ENCODE data around the gene TTC21B.

Gene TTC21B

DNA sequence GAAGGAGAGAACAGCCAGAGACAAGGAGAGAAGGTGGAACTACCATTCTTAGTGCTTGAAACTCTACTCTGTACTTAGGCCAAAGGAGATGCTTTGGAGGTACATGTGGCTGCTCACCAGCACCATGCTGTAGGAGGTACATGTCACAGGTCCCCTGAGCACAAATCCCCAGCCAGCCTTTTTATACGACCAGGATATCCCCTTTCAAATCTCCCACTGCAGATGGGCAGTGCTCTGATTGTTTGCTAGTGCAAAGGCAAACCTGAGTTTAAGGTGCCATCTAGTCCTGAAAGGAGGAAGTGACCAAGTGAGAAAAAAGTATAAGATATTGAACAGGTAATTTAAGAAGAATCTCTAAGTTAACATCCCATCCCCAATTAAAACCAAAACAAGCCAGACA, 17.1 kb upstream of the TTC21B start:
- ChIA-PET POLR2A (interaction anchor here (0.8 kb wide), 1 partner anchor 17 kb away, joined by 3 read pairs; the partner anchor contains the start of gene TTC21B), CTCF (interaction anchor here (0.6 kb wide), 1 partner anchor 87 kb away, joined by 3 read pairs; no protein-coding TSS in a partner anchor)
- no peak for DNase-seq (ENCODE audit: extremely low spot score)
- TF ChIP-seq NFRKB (IDR thresholded peaks at IDR 0.05) (no peak), FOXK2 (IDR thresholded peaks at IDR 0.05) (no peak), CTBP1 (IDR thresholded peaks at IDR 0.05; ENCODE audit: borderline replicate concordance) (no peak), HDGF (IDR thresholded peaks at IDR 0.05; ENCODE audit: borderline replicate concordance) (no peak), L3MBTL2 (conservative IDR thresholded peaks at IDR 0.05) (no peak), TARDBP (IDR thresholded peaks at IDR 0.05) (no peak), ZNF384 (IDR thresholded peaks at IDR 0.05) (no peak), ARNT (IDR thresholded peaks at IDR 0.05) (no peak), BHLHE40 (IDR thresholded peaks at IDR 0.05; ENCODE audit: borderline replicate concordance) (no peak), PKNOX1 (IDR thresholded peaks at IDR 0.05) (no peak), FOXA1 (IDR thresholded peaks at IDR 0.05) (no peak), SP1 (IDR thresholded peaks at IDR 0.05) (no peak), FOXM1 (IDR thresholded peaks at IDR 0.05; ENCODE audit: borderline replicate concordance) (no peak), SUZ12 (IDR thresholded peaks at IDR 0.05) (no peak), LEF1 (IDR thresholded peaks at IDR 0.05; ENCODE audit: borderline replicate concordance) (no peak), ELF4 (IDR thresholded peaks at IDR 0.05) (no peak)

DNA sequence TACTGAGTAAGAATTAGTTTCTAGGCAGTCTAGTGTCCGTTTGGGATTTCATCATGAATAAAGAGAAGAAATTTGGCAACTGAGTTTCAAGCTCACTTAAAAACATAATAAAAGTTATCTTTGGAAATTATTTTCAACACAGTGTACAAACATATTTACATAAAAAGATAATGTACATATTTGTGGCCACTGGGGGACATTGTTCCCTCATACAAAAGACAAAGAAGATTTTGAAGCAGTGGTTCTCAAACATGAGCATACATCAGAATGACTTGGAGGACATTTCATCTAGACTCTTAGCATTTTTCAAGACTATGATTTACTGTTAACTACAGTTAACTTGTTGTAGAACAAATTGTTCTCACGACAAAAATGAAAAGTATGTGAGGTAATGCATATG, 15.7 kb upstream of the TTC21B start:
- ChIA-PET POLR2A (no interaction called here), CTCF (no interaction called here)
- TF ChIP-seq LEF1 (IDR thresholded peaks at IDR 0.05; ENCODE audit: borderline replicate concordance), result no peak
- TF ChIP-seq ARNT (IDR thresholded peaks at IDR 0.05), result no peak
- TF ChIP-seq BHLHE40 (IDR thresholded peaks at IDR 0.05; ENCODE audit: borderline replicate concordance), result no peak
- no peak for TF ChIP-seq SUZ12 (IDR thresholded peaks at IDR 0.05)
- TF ChIP-seq SP1 (IDR thresholded peaks at IDR 0.05), result no peak
- no peak for TF ChIP-seq FOXK2 (IDR thresholded peaks at IDR 0.05)
- TF ChIP-seq PKNOX1 (IDR thresholded peaks at IDR 0.05), result no peak
- TF ChIP-seq FOXA1 (IDR thresholded peaks at IDR 0.05), result no peak
- DNase-seq (ENCODE audit: extremely low spot score), result no peak

DNA sequence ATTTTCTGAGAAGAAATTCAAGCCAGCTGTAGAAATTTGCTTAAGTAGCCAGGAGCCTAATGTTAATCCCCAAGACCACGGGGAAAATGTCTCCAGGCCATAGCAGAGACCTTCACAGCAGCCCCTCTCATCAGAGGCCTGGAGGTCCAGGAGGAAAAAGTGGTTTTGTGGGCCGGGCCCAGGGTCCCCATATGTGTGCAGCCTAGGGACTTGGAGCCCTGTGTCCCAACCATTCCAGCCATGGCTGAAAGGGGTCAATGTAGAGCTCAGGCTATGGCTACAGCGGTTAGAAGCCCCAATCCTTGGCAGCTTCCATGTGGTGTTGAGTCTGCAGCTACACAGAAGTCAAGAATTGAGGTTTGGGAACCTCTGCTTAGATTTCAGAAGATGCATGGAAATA, 14.2 kb upstream of the TTC21B start:
- CTCF ChIA-PET, result interaction anchor here (0.6 kb wide), 1 partner anchor 46 kb away, joined by 3 read pairs; no protein-coding TSS in a partner anchor
- POLR2A ChIA-PET, result no interaction called here
- no peak for DNase-seq (ENCODE audit: extremely low spot score)
- no peak for TF ChIP-seq FOXA1 (IDR thresholded peaks at IDR 0.05)
- no peak for TF ChIP-seq ELF4 (IDR thresholded peaks at IDR 0.05)
- no peak for TF ChIP-seq FOXM1 (IDR thresholded peaks at IDR 0.05; ENCODE audit: borderline replicate concordance)
- TF ChIP-seq NFRKB (IDR thresholded peaks at IDR 0.05), result no peak
- TF ChIP-seq TARDBP (IDR thresholded peaks at IDR 0.05), result no peak
- no peak for TF ChIP-seq FOXK2 (IDR thresholded peaks at IDR 0.05)
- TF ChIP-seq PKNOX1 (IDR thresholded peaks at IDR 0.05), result no peak
- no peak for TF ChIP-seq HDGF (IDR thresholded peaks at IDR 0.05; ENCODE audit: borderline replicate concordance)
- TF ChIP-seq SP1 (IDR thresholded peaks at IDR 0.05), result no peak
- TF ChIP-seq SUZ12 (IDR thresholded peaks at IDR 0.05), result no peak
- no peak for TF ChIP-seq LEF1 (IDR thresholded peaks at IDR 0.05; ENCODE audit: borderline replicate concordance)
- TF ChIP-seq L3MBTL2 (conservative IDR thresholded peaks at IDR 0.05), result no peak
- no peak for TF ChIP-seq BHLHE40 (IDR thresholded peaks at IDR 0.05; ENCODE audit: borderline replicate concordance)
- TF ChIP-seq ZNF384 (IDR thresholded peaks at IDR 0.05), result no peak
- no peak for TF ChIP-seq CTBP1 (IDR thresholded peaks at IDR 0.05; ENCODE audit: borderline replicate concordance)
- no peak for TF ChIP-seq ARNT (IDR thresholded peaks at IDR 0.05)

DNA sequence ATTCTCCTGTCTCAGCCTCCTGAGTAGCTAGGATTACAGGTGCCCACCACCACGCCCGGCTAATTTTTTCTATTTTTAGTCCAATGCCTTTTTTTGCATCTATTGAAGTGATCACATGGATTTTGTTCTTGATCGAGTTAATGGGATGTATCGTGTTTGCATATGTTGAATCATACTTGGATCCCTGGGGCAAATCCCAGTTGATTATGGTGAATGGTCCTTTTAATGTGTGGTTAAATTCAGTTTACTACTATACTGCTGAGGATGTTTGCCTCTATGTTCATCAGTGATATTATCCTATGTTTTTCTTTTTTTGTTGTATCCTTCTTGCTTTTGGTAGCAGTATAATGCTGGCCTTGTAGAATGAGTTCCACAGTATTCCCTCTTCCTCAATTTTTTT, 8.2 kb upstream of the TTC21B start:
- TF ChIP-seq ELF4 (IDR thresholded peaks at IDR 0.05) (no peak), SUZ12 (IDR thresholded peaks at IDR 0.05) (no peak), HDGF (IDR thresholded peaks at IDR 0.05; ENCODE audit: borderline replicate concordance) (no peak), CTBP1 (IDR thresholded peaks at IDR 0.05; ENCODE audit: borderline replicate concordance) (no peak), LEF1 (IDR thresholded peaks at IDR 0.05; ENCODE audit: borderline replicate concordance) (no peak), FOXM1 (IDR thresholded peaks at IDR 0.05; ENCODE audit: borderline replicate concordance) (no peak), ZNF384 (IDR thresholded peaks at IDR 0.05) (no peak), SP1 (IDR thresholded peaks at IDR 0.05) (no peak), PKNOX1 (IDR thresholded peaks at IDR 0.05) (no peak), FOXK2 (IDR thresholded peaks at IDR 0.05) (no peak), TARDBP (IDR thresholded peaks at IDR 0.05) (no peak), FOXA1 (IDR thresholded peaks at IDR 0.05) (no peak), ARNT (IDR thresholded peaks at IDR 0.05) (no peak), NFRKB (IDR thresholded peaks at IDR 0.05) (no peak), L3MBTL2 (conservative IDR thresholded peaks at IDR 0.05) (no peak), BHLHE40 (IDR thresholded peaks at IDR 0.05; ENCODE audit: borderline replicate concordance) (no peak)
- ChIA-PET POLR2A (no interaction called here), CTCF (no interaction called here)
- no peak for DNase-seq (ENCODE audit: extremely low spot score)

DNA sequence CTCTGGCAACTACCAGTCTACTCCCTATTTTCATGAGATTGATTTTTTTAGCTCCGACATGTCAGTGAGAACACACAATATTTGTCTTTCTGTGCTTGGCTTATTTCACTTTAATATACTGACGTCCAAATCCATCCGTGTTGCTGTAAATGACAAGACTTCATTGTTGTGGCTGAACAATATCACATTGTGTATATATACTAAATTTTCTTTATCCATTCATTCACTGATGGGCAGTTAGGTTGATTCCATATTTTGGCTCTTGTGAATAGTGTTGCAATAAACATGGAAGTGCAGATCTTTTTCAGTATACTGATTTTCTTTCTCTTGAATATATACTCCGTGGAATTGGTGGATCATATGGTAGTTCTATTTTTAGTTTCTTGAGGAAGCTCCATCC, 5.8 kb upstream of the TTC21B start:
- CTCF ChIA-PET, result interaction anchor here (0.6 kb wide), 1 partner anchor 138 kb away, joined by 3 read pairs; no protein-coding TSS in a partner anchor
- DNase-seq (ENCODE audit: extremely low spot score), result no peak
- no peak for TF ChIP-seq FOXK2 (IDR thresholded peaks at IDR 0.05)
- no peak for TF ChIP-seq TARDBP (IDR thresholded peaks at IDR 0.05)
- TF ChIP-seq ELF4 (IDR thresholded peaks at IDR 0.05), result no peak
- TF ChIP-seq CTBP1 (IDR thresholded peaks at IDR 0.05; ENCODE audit: borderline replicate concordance), result no peak
- TF ChIP-seq PKNOX1 (IDR thresholded peaks at IDR 0.05), result no peak
- TF ChIP-seq SP1 (IDR thresholded peaks at IDR 0.05), result no peak
- TF ChIP-seq FOXA1 (IDR thresholded peaks at IDR 0.05), result no peak
- no peak for TF ChIP-seq ARNT (IDR thresholded peaks at IDR 0.05)
- no peak for TF ChIP-seq SUZ12 (IDR thresholded peaks at IDR 0.05)
- TF ChIP-seq FOXM1 (IDR thresholded peaks at IDR 0.05; ENCODE audit: borderline replicate concordance), result no peak
- no peak for TF ChIP-seq NFRKB (IDR thresholded peaks at IDR 0.05)
- POLR2A ChIA-PET, result no interaction called here
